OCI-M1 (cell line): Measurements from ENCODE around the gene MYBPC1.
"Not testable (repeated sequence)": the region's sequence is repeated elsewhere in the genome, so short reads cannot be mapped to it uniquely, and the experiment has no call there.

Experiments
- DNase-seq: peaks from one replicate; lab custom pipeline; 2025; lab: John Stamatoyannopoulos, UW

The MYBPC1 gene, protein sequence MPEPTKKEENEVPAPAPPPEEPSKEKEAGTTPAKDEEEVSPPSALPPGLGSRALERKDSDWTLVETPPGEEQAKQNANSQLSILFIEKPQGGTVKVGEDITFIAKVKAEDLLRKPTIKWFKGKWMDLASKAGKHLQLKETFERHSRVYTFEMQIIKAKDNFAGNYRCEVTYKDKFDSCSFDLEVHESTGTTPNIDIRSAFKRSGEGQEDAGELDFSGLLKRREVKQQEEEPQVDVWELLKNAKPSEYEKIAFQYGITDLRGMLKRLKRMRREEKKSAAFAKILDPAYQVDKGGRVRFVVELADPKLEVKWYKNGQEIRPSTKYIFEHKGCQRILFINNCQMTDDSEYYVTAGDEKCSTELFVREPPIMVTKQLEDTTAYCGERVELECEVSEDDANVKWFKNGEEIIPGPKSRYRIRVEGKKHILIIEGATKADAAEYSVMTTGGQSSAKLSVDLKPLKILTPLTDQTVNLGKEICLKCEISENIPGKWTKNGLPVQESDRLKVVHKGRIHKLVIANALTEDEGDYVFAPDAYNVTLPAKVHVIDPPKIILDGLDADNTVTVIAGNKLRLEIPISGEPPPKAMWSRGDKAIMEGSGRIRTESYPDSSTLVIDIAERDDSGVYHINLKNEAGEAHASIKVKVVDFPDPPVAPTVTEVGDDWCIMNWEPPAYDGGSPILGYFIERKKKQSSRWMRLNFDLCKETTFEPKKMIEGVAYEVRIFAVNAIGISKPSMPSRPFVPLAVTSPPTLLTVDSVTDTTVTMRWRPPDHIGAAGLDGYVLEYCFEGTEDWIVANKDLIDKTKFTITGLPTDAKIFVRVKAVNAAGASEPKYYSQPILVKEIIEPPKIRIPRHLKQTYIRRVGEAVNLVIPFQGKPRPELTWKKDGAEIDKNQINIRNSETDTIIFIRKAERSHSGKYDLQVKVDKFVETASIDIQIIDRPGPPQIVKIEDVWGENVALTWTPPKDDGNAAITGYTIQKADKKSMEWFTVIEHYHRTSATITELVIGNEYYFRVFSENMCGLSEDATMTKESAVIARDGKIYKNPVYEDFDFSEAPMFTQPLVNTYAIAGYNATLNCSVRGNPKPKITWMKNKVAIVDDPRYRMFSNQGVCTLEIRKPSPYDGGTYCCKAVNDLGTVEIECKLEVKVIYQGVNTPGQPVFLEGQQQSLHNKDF

DNA sequence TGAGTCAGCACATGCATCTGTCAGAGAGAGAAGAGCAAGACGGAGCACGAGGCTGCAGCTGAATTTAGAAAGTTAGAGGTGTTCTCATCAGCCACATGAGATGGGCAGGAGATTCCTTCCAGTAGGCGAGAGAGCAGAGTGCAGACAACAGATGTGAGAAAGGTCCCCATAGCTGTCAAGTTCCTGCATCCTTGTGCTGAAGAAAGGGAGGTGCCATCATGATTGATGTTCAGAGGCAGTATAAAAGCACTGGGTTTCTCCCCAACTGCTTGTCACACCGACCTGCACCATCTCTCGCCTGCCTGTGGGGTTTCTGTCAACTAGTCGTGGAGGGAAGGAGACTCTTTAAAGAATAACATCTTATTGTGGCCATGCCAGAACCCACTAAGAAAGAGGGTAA, at the start of gene MYBPC1:
TSS of gene MYBPC1 (plus strand) at position 272 of the 400 bp plus-strand sequence. CDS start at position 372, 100 bp downstream.
- DNase-seq: no peak

GRCh38 chr12:101551362-101552114, 43.2 kb upstream of the MYBPC1 start:
- no peak for DNase-seq

GRCh38 chr12:101552277-101552676, 42.5 kb upstream of the MYBPC1 start:
- DNase-seq: no peak

DNA sequence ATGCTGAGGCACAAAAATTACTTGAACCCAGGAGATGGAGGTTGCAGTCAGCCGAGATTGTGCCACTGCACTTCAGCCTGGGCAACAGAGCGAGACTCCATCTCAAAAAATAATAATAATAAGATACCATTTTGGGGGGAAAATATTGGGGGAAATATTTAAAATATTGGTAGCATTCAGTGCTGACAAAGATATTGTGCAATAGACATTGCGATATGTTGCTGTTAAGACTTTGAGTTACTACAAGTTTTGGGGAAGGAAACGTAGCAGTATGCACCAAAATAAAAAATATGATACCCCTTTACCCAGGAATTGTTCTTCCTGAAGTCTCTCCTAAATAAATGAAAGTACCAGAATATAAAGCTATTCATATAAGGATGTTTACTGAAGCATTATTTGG, 37.7 kb upstream of the MYBPC1 start:
- DNase-seq: no peak

GRCh38 chr12:101558726-101559125, 36.0 kb upstream of the MYBPC1 start:
- not testable (repeated sequence) for DNase-seq

DNA sequence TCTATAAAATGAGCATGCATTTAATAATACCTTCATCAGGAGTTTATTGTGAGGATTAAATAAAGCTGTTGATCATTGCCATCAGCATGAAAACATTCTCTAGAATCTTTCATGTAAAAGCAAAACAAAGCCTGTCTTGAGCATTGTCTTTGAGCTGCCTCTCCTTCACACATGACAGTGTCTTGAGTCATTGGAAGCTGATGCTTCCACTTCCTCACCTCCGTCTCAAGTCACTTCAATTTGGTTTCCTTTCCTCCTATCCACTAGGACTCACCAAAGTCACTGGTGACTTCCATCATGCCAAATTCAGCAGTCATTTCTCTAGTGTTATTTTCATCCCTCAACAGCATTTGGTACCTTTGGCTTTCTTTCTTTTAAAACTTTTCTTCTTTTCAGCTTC, 31.6 kb upstream of the MYBPC1 start:
- no peak for DNase-seq

DNA sequence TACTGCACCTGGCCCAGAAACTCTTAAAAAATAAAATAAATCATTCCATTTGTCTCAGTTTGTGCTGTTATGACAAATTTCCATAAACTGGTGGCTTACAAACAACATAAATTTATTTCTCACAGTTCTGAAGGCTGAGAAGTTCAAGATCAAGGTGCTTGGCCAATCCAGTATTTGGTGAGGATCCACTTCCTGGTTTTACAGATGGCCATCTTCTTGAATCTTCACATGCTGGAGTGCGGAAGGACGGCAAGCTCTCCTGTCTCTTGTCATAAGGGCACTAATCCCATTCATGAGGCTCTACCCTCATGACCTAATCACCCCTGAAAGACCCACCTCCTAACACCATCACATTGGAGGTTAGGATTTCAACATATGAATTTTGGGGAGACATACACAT, 29.9 kb upstream of the MYBPC1 start:
- peak; percentile 66 for DNase-seq

DNA sequence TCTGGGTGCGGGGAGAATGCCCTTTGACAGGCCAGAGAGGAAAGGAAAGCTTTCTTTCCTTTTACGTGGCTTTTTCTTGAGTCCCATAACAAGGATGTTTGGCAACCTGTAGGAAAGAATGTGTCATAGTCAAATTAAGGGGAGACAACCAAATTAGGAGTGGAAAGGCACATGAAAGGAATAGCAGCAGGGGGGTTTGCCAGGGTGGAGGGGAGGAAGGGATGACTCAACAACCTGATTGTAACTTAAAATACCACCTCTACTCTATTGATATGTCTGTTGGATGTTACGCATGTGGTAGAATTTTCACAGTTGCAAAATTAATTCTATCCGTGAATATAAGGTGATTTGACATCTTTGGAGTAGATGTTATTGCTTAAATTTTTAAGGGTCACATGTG, 28.5 kb upstream of the MYBPC1 start:
- peak; percentile 14 for DNase-seq

DNA sequence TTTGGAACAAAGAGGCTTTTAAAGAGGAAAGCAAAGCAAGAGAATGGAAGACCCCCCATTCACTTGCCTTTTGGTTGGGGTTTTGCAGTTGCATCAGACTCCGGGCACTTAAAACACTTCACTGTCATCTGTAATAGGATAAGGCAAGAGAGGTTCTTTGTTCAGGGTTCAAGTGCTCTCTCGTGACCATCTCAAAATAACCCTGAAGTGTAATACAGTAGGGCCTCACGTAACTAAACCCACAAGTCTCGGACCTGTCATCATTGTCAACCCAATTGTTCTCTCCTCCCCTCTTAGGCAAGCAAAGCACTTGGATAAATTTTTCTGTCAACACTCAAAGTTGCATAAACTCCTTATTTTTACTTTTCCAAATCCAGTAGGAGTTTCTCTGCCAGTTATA, 26.9 kb upstream of the MYBPC1 start:
- no peak for DNase-seq

- peak; percentile 66 for DNase-seq
These were observed 24.7 kb upstream of the MYBPC1 start for GRCh38 chr12:101570047-101570446.

- no peak for DNase-seq
These were observed 23.7 kb upstream of the MYBPC1 start for GRCh38 chr12:101571105-101571504.

GRCh38 chr12:101573743-101574142, 21.0 kb upstream of the MYBPC1 start:
- DNase-seq: no peak

GRCh38 chr12:101578417-101578816, 16.4 kb upstream of the MYBPC1 start:
- no peak for DNase-seq

DNA sequence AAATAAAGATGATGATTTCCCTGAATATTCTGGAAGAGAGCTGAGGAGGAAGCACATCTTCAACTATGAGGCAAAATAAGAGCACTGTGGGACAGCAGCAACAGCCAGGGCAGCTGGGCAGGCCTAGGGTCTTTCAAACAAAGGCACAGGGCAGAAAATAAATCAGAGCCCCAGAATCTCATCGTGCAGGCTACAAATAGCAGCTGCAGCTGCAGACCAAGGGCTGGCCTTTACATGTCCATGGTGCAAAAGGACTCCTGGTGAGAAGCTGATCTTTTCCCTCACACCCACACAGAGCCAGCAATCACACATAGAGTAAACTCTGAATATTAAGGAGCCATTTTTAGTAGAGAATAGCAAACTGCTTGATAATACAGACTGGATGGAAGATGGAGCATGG, 13.6 kb upstream of the MYBPC1 start:
- DNase-seq: no peak

DNA sequence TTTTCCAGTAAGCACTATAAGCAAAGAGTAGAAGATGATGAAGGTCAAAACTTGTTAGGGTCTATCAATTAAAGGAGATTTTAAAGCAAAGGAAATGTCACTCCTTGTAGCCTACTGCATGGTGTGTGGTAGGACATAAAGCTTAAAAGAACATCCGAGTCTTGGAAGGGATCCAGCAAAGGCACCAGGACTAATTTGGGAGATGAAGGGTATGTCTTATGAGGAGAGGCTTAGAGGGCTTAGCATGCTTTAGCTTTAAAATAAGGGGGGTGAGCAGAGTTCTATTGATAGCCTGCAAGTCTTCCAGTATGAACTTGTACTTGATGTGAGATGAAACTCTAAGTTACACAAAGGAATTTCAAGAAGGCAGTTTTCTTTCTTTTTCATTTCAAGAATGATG, 11.8 kb upstream of the MYBPC1 start:
- DNase-seq: no peak

DNA sequence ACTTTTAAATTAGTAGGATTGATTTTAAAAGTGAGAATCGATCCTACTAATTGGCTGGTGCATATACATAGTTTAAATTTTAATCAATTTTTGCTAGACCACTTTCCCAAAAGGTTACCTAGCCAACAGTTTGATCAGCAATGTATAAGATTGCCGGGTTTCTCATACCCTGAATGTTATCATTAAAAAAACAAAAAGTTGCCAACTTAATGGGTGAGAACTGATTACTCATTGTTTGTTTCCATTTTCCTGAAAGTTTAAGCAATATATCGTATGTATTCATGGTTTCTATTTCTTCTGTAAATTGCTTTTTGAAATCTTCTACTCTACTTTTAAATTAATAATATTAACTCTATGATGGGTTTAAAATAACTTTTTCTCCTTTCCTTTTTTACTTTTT, 4.4 kb upstream of the MYBPC1 start:
- DNase-seq: no peak

- no peak for DNase-seq
These were observed 3.0 kb upstream of the MYBPC1 start for GRCh38 chr12:101591781-101592180.

GRCh38 chr12:101592448-101592847, 2.3 kb upstream of the MYBPC1 start:
- DNase-seq: no peak

DNA sequence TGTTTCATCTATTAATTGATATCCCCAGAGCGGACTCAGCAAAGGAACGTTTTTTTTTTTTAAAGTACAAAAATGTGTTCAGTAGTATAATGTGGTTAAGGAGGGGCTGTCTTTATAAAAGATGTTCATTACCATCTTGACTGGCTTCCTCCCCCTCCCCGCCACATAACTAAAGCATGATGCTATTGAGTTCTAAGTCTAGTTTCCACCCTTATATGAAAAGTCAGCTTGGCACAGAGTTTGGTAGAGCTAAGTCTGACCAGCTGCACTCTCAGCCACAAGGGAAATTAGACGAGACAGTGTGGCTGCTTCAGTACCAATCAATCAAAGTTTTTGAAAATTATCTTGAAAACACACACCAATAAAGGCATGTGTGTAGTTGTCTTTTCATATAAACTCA, 1.9 kb upstream of the MYBPC1 start:
- DNase-seq: no peak

DNA sequence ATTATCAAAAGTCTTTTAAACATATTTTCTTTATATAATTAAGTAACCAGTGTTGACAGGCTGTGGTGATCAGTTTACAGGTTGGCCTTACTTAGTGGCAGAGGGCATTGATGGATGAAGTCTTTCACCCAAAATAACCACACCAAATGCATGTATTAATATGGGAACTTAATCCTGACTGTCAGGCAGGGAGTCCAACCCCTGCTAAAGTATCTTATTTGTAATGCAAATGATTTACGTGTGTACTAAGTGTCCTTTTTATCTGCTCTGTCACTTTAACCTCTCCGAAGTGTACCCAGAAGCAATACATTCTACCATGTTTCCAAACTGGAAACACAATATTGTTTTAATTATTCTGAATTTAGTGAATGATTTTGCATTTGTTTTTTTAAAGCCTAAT, 1.4 kb downstream of the MYBPC1 start:
- DNase-seq: no peak

- no peak for DNase-seq
These were observed 2.4 kb downstream of the MYBPC1 start for GRCh38 chr12:101597164-101597563.

- no peak for DNase-seq
These were observed 3.7 kb downstream of the MYBPC1 start for GRCh38 chr12:101598483-101598882.
